ENCODE results near the gene CRBN.
A peak's percentile ranks its signal among the peaks of the same experiment; 100 is the strongest.

CRBN gene

DNA sequence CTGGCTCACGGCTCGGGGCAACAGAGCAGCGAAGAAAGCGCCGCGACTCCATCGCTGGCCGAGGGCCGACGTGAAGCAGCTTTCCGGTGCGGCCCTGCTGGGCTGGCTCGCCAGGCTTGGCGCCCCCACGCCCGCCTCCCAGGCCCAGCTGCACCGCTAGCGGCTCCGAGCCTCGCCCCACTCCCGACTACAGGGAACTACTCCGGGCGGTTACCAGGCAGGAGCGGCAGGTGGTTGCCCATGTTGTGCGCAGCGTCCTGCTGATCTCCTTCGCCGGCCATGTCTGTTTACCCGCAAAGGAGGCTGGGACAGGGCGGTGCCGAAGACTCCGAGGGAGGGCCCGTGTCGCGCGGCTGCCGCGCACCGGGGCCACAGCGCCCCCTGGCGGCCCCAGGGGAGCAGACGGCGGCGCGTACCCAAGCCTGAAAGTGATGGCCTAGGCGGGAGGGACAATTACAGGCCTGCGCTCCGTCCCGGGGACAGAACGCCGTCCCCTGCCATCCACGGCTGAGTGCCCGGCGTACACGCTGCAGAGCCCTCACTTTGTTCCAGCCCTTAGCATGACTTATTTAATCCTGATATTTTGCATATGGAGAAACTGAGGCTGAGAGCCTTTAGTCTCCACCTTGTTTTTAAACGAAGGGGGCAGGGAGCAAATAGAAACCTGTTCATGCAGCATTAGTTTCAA lies at the start of gene CRBN:
Gene CRBN, minus strand, starts transcription at position 285 of the 688 bp plus-strand sequence. Its CDS starts 4 bp downstream, at position 281.
- peak; percentile 91 for DNase-seq (ENCODE audit: low spot score)

DNA sequence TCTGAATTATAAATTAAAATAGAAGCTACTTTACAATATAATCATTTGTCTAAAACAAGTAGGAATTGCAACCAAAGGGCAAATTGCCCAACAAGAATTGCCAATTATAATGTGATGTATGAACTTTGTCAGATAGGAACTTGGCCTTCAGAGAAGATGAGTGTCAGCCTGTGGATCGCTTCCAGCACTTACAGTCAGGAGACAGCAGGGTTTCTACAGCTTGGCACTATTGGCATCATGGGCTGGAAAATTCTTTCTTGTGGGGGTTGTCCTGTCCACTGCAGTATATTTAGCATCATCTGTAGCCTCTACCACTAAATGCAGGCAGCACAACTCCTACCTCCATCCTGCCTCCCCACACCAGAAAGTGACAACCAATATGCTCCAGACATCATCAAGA lies 48.1 kb upstream of the CRBN start:
- DNase-seq (ENCODE audit: low spot score), result no peak

DNA sequence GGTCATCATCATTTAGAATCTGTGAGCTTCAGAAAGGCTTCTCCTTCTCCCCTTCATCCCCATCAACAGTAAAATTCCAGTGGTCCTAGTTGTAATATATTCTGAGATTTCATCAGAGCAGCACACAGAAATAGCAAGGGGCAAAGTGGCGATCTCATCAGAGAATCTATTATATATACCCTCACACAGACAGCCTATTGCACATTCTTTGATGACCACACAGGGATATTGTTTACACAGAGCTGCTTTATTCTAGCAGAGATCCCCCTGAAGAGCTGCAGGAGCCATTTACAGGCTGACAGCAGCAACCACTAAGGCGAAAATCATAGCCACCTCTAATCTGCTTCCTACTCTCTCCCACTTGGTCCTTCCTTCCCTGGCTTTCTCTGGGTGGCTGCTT lies 42.0 kb upstream of the CRBN start:
- DNase-seq (ENCODE audit: low spot score), result no peak

DNA sequence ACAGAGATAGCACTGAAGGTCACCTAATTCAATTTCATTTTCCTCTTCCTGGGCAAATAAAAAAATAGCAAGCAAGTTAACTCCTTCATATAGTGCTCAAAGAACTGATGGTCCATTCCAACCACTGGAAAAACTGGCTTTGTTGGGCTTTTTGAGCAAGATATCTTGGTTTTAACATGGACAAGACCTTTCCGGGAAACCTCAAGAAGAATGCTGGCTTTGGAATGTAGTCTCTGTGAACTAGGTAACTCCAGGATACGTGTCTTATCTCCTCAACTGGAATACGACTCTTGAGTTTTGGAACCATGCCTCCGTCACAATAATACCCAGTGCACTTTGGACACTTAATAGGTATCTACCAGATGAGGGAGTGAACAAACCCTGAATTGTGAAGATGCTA lies 36.9 kb upstream of the CRBN start:
- DNase-seq (ENCODE audit: low spot score), result no peak

DNA sequence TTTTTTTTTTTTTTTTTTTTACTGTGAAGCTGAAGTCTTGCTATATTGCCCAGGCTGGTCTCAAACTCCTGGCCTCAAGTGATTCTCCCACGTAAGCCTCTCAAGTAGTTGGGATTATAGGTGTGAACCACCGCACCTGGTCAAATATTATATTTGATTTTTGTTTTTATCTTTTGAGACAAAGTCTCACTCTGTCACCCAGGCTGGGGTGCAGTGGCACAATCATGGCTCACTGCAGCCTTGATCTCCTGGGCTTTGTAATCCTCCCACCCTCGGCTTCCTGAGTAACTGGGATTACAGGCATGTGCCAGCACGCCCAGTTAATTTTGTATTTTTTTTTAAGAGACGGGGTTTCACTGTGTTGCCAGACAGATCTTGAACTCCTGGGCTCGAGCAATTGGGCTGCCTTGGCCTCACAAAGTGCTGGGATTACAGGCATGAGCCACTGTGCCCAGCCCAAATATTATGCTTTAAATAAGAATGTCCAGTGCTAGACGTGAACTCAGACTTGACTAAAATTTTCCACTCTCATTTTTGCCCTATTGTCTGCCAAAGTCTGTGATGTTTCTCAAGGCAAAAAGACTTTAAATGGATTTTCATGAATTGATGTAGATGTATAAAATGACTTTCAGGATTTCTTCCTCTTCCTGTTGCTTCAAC lies 33.4 kb upstream of the CRBN start:
- DNase-seq (ENCODE audit: low spot score), result no peak

GRCh38 chr3:3209714-3210113 lies 30.2 kb upstream of the CRBN start:
- no peak for DNase-seq (ENCODE audit: low spot score)

DNA sequence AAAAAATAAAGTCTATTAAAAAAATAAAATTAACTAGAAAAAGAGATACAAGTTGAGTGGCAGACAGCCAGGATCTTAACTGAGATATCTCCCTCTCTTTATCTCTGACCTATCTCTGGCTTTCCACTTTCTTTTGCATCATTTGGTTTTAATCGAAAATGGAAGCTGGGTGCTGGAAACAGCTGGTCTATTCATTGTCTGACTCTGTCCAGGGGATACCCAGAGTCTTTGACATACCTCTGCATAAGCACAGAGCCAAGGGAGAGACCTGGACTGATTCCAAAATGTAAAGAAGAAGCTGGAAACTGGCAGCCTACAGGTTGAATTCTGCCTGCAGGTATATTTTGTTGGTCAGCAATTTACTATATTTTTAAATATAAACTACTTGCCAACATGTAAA lies 29.6 kb upstream of the CRBN start:
- no peak for DNase-seq (ENCODE audit: low spot score)

DNA sequence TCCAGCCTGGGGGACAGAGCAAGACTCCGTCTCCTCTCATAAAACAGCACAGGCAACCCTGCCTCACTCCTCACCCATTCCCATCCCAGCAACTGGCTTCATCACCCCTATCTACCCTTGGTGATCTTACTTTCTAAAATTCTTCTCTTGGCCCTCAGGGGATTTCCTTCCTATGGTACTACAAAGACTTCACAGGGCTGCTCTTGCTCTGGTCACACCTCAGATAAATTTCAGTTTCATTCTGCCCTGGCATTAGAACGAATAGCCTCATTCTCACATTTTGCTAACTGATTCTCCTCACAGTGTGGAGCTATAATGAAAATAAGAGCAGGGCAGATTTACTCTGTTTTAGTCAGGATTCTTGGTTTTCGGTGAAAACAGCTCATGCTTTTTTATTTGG lies 22.1 kb upstream of the CRBN start:
- DNase-seq (ENCODE audit: low spot score), result no peak

DNA sequence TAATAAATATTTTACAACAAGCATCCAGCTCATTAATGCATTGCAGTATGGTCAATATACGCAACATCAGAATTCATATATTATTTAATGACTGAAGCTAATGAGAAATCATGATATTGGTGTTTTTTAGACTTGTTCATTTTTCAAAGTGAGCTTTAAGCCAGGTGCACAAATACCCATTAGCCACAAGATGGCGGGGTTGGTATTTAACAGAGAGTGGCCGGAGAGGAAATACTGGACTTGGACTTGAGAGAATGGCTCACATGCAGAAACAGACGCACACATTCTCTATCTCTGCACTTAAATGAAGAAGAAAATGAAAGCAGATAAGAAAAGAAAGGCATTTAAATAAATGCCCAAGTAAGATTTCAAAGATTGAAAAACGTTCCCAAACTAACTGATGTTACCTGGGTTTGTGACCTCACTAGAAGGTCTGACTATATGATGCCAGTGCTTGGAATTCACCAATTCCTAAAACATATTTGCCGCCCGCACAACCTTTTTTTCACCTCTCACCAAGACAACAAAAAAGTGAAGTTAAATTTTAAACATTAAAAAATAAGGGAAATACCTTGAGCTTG lies 21.2 kb upstream of the CRBN start:
- no peak for DNase-seq (ENCODE audit: low spot score)

- no peak for DNase-seq (ENCODE audit: low spot score)
These were observed 19.8 kb upstream of the CRBN start for GRCh38 chr3:3199306-3199705.

- peak; percentile 51 for DNase-seq (ENCODE audit: low spot score)
These were observed 16.8 kb upstream of the CRBN start for GRCh38 chr3:3196148-3196861.

DNA sequence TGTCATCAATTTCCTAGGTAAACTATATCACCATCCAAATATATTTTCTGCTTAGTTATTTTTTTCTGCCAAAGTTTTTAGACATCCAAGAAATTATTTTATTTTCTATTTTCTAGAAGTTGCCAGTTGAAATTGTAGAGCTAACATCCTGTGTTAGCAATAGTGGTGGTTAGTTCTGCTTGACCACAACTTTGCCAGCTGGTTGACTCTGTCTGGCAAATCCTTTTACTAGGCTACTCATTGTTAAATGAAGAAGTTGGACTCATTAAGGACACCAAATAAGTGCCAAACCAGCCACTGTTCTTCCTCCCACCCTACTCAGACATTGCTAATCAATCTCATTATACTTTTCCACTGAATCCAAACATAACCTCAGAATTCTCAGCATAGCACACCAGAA lies 15.4 kb upstream of the CRBN start:
- DNase-seq (ENCODE audit: low spot score), result no peak

DNA sequence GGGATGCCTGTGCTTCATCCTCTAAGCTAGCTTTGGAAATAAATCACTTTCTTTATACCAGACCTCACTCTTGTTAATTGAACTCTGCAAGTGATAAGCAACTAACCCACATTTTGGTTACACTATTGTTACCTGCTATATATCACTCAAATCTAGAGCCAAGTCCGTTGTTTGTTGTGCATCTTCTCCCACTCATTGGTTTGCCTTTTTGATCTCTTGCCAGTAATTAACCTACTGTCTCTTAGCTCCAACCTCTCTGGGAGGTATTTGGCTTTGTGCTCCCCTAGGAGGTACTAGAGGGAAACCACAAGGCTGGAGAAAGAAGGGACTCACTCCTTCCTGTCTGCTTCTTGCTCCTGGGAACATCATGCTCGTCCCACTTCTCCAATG lies 12.8 kb upstream of the CRBN start:
- no peak for DNase-seq (ENCODE audit: low spot score)

GRCh38 chr3:3191675-3192285 lies 12.3 kb upstream of the CRBN start:
- no peak for DNase-seq (ENCODE audit: low spot score)

GRCh38 chr3:3189961-3190360 lies 10.5 kb upstream of the CRBN start:
- DNase-seq (ENCODE audit: low spot score), result no peak

GRCh38 chr3:3189102-3189727 lies 9.7 kb upstream of the CRBN start:
- DNase-seq (ENCODE audit: low spot score), result no peak

DNA sequence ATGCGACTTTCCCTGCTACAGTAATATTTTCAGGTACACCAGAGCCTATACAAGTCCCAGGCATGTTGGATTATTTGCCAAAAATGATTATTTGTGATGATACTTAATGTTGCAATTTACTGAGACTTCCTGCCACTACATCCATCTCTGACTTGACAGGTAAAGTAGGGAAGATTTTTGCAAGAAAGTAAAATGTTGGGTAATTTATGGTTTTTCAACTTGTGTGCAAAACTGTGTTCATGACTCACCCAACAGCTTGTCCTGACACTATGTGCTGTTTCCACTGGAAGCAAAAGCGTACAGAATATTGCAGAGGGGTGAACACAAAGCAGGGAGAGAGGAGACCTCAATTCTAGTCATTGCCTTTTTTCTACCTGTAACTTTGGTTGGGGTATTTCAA lies 5.4 kb upstream of the CRBN start:
- DNase-seq (ENCODE audit: low spot score), result no peak

DNA sequence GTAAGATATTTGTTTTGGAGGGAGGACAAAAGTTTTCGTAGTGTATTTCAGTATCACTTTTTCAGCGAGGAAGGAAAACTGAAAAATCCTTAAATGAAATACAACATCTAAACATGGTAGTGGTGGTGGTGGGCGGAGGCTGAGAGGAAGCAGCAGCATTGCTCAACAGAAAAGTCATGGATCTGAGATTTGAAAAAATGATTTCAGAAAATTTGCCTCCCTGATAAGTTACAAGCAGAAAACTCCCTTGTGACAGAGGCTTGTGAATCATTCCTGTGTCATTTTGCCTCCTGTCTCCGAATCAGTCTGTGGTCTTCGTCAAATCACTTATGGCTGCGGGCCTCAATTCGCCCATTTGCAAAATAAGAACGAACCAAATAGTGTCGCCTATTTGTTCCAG lies 965 bp upstream of the CRBN start:
- no peak for DNase-seq (ENCODE audit: low spot score)

GRCh38 chr3:3178498-3179328 lies 778 bp downstream of the CRBN start:
- DNase-seq (ENCODE audit: low spot score), result no peak

- no peak for DNase-seq (ENCODE audit: low spot score)
These were observed 1.5 kb downstream of the CRBN start for GRCh38 chr3:3177861-3178497.

- DNase-seq (ENCODE audit: low spot score), result no peak
These were observed 6.9 kb downstream of the CRBN start for GRCh38 chr3:3172627-3173026.

All from ecto neural progenitor cell (in vitro differentiated cells).